ENCODE results near the gene CUTA.
"Not testable (repeated sequence)": the region's sequence is repeated elsewhere in the genome, so short reads cannot be mapped to it uniquely, and the experiment has no call there.

The CUTA gene

GRCh38 chr6:33398601-33399000, 19.3 kb downstream of the CUTA start:
- not testable (repeated sequence) for DNase-seq

DNA sequence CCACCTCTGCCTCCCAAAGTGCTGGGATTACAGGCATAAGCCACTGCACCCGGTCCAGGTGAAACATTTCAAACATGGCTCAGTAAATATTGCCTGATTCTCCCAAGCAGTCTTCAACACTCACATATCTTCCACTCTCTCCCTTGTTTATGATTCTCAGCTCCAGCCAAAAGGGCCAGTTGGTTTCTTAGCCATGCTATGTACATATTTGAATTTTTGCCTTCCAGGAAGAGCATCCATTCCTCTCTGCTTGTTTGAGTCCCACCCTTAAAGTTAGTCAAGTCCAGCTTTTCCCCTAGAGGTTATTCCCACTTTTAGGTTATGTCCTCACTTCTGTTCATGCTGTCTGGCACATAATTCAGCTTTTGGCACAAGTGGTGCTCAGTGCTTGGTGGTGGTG, 20.4 kb downstream of the CUTA start:
- DNase-seq: no peak

- no peak for DNase-seq
These were observed 24.9 kb downstream of the CUTA start for GRCh38 chr6:33392979-33393378.

- peak; percentile 28 for DNase-seq
These were observed 25.3 kb downstream of the CUTA start for GRCh38 chr6:33392595-33392948.

- DNase-seq: no peak
These were observed 25.8 kb downstream of the CUTA start for GRCh38 chr6:33391922-33392594.

- peak; percentile 98 for DNase-seq
These were observed 26.5 kb downstream of the CUTA start, which contains the start of gene KIFC1 for GRCh38 chr6:33391278-33391921. TSS of gene KIFC1 (plus strand) at chr6:33391823. CDS start at chr6:33391986, 163 bp downstream.

DNA sequence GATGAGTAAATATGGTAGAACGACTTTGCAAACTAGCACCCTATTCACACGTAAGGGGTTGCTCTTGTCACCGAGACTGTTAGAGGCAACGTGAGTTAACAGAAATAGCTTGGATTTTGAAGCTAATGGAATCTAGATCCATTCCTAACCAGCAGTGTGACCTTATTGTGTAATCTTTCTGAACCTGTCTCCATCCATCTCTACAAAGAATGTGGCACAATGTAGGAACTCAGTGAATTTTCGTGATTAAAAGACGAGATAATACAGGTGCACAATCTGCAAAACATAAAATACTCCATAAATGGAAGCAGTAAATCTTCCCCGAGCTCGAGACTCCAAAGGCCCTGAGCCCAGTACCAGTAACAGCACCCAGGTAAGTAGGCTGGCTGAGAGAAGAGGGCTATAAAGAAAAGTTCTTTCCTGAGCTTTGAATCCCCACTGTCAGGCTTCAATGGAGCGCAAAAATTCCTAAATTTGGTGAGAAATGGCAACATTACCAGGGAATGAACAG, 27.1 kb downstream of the CUTA start:
- DNase-seq: no peak

- DNase-seq: no peak
These were observed 27.7 kb downstream of the CUTA start for GRCh38 chr6:33390173-33390572.

- no peak for DNase-seq
These were observed 33.3 kb downstream of the CUTA start for GRCh38 chr6:33384581-33385020.

DNA sequence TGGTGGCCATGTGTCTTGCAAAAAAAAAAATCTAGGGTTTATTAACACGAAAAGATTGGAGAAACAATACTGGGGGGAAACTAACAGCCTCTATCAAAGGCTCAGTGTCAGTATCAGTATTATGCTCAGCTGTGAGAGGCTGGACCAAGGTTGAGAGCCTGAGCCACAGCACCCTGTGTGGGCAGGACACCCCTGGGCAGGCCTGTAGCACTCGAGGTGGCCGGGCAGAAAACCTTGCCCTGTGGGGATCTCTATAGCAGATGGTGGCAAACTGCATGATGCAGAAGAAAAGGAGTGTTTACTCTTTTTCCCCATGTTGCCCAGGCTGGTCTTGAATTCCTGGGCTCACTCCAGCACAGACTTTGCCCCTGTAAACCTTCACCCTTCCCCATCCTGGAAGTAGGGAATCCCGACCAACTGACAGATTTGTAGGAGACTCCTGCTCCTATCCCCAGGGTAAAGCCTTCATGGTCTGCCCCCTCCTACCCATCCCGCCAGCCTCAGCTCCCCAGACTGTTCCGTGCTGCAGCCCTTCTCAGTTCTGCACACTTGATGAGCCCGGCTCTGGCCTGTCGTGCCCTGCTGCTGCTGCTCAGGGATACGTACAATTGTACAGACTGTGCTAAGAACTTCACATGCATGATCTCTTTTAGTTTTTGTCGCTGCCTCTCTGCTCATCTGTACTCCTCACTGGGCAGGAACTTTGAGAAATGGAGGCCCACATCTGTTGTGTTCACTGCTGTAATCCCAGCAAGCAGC, 34.3 kb downstream of the CUTA start:
- no peak for DNase-seq

DNA sequence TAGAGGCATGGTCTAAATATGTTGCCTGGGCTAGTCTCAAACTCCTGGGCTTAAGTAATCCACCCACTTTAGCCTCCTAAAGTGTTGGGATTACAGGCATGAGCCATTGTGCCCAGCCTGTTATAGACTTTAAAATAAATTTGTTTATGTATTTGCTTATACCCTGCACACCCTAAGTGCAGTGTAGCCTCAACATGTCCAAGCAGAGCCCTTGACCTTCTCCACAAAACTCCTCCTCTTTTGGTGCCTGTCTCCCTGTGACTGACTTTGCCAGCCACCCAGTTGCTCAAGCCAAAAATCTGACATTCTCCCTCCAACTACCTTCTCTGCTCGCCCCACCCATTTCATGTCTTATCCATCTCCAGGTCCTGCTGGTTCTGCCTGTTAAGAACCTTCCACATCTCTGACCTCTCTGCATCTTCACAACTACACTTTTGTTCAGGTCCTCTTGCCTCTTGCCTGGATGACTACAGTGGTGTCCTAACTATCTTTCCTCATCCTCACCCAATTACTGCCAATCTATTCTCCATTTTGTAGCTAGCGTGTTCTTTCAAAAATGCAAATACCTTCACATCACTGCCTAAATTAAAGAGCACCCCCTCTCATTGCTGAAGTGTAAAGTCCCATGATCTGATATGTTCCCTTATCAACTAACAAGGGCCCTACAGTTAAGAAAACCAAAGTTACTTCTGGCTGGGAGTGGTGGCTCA, 37.5 kb downstream of the CUTA start:
- no peak for DNase-seq

GRCh38 chr6:33379184-33379583, 38.7 kb downstream of the CUTA start:
- not testable (repeated sequence) for DNase-seq

DNA sequence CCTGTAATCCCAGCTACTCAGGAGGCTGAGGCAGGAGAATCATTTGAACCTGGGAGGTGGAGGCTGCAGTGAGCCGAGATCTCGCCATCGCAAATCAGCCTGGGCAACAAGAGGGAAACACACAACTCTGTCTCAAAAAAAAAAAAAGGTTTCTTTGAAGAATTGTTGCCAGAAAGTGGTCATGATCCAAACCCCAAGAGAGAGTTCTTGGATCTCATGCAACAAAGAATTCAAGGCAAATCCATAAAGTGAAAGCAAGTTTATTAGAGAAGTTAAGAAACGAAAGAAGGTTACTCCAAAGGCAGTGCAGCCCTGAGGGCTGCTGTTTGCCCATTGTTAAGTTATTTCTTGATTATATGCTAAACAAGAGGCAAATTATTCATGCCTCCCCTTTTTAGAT, 40.7 kb downstream of the CUTA start:
- DNase-seq: no peak

- DNase-seq: no peak
These were observed 42.7 kb downstream of the CUTA start for GRCh38 chr6:33375143-33375671.

- DNase-seq: no peak
These were observed 43.7 kb downstream of the CUTA start for GRCh38 chr6:33373960-33374910.

- DNase-seq: peak; percentile 61
These were observed 45.3 kb downstream of the CUTA start for GRCh38 chr6:33372526-33373123.

DNA sequence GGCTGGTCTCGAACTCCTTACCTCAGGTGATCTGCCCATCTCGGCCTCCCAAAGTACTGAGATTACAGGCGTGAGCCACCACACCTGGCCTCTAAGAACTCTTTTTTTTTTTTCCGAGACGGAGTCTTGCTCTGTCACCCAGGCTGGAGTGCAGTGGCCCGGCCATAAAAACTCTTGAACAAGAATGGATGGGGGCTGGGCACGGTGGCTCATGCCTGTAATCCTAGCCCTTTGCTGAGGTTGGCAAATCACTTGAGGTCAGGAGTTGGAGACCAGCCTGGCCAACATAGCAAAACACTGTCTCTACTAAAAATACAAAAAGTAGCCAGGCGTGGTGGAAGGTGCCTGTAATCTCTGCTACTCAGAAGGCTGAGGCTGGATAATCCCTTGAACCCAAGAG, 46.0 kb downstream of the CUTA start:
- not testable (repeated sequence) for DNase-seq

- DNase-seq: not testable (repeated sequence)
These were observed 50.2 kb downstream of the CUTA start for GRCh38 chr6:33367715-33368025.

GRCh38 chr6:33367009-33367714, 50.7 kb downstream of the CUTA start:
- no peak for DNase-seq
